ENCODE measurements around the gene TNNC2. TPM values are rescaled to one million over a fixed set of nuclear protein-coding genes. Genes with fewer than 3 reads are reported as not detected.

Gene TNNC2
- polyA plus RNA-seq, 1 donor from 2014 or later: 3.8 TPM

GRCh38 chr20:45835825-45836224 lies 8.7 kb upstream of the TNNC2 start:
- Histone ChIP-seq H3K4me3 (ENCODE audit: low read length) (no peak overlapping the region), H2AFZ (ENCODE audit: low read depth, low read length) (no peak overlapping the region), H3K36me3 (ENCODE audit: insufficient read depth, low read length) (no peaks in the 10 kb centered on the region), H4K20me1 (ENCODE audit: insufficient read depth) (no peaks in the 10 kb centered on the region), H3F3A (ENCODE audit: insufficient read depth, low read length, poor library complexity, severe bottlenecking) (no peaks in the 10 kb centered on the region), H3K9me3 (ENCODE audit: low read length) (no peaks in the 10 kb centered on the region), H3K79me2 (replicated peaks; ENCODE audit: insufficient read depth, low read length) (no peaks in the 10 kb centered on the region), H3K27me3 (ENCODE audit: insufficient read depth, low read depth, low read length) (no peaks in the 10 kb centered on the region), H3K9ac (ENCODE audit: low read length) (no peak overlapping the region), H3K9me2 (ENCODE audit: insufficient read depth, low read length) (no peaks in the 10 kb centered on the region), H3K27ac (ENCODE audit: low read length) (no peak overlapping the region), H3K4me2 (ENCODE audit: low read length) (no peak overlapping the region)
- no peak for TF ChIP-seq EZH2 (IDR thresholded peaks at IDR 0.05; ENCODE audit: borderline replicate concordance, insufficient read depth, low read length, poor library complexity, severe bottlenecking)
- TF ChIP-seq RAD21 (conservative IDR thresholded peaks at IDR 0.05): no peak

- Histone ChIP-seq H3K27ac (ENCODE audit: low read length) (no peak overlapping the region), H3K36me3 (ENCODE audit: insufficient read depth, low read length) (no peaks in the 10 kb centered on the region), H4K20me1 (ENCODE audit: insufficient read depth) (no peaks in the 10 kb centered on the region), H3K4me2 (ENCODE audit: low read length) (no peak overlapping the region), H3K4me3 (ENCODE audit: low read length) (no peak overlapping the region), H3K9me2 (ENCODE audit: insufficient read depth, low read length) (no peaks in the 10 kb centered on the region), H3K9ac (ENCODE audit: low read length) (no peak overlapping the region), H3K79me2 (replicated peaks; ENCODE audit: insufficient read depth, low read length) (no peaks in the 10 kb centered on the region), H3F3A (ENCODE audit: insufficient read depth, low read length, poor library complexity, severe bottlenecking) (no peaks in the 10 kb centered on the region), H2AFZ (ENCODE audit: low read depth, low read length) (no peak overlapping the region), H3K27me3 (ENCODE audit: insufficient read depth, low read depth, low read length) (no peaks in the 10 kb centered on the region), H3K9me3 (ENCODE audit: low read length) (no peaks in the 10 kb centered on the region)
- TF ChIP-seq POLR2AphosphoS5 (IDR thresholded peaks at IDR 0.05) (no peak), EP300 (conservative IDR thresholded peaks at IDR 0.05; ENCODE audit: poor library complexity, severe bottlenecking) (no peak), RAD21 (conservative IDR thresholded peaks at IDR 0.05) (no peak), SMC3 (conservative IDR thresholded peaks at IDR 0.05; ENCODE audit: poor library complexity) (no peak), TAF1 (IDR thresholded peaks at IDR 0.05; ENCODE audit: low read depth) (no peak), REST (IDR thresholded peaks at IDR 0.05; ENCODE audit: borderline replicate concordance) (no peak), CTCF (IDR thresholded peaks at IDR 0.05; ENCODE audit: poor library complexity, severe bottlenecking) (no peak), EZH2 (IDR thresholded peaks at IDR 0.05; ENCODE audit: borderline replicate concordance, insufficient read depth, low read length, poor library complexity, severe bottlenecking) (no peak), MXI1 (conservative IDR thresholded peaks at IDR 0.05; ENCODE audit: poor library complexity, severe bottlenecking) (no peak)
Measured at GRCh38 chr20:45835329-45835765, 8.2 kb upstream of the TNNC2 start.

GRCh38 chr20:45834797-45835161 lies 7.7 kb upstream of the TNNC2 start:
- no peaks in the 10 kb centered on the region for H3K79me2 ChIP-seq (replicated peaks; ENCODE audit: insufficient read depth, low read length)
- H2AFZ ChIP-seq (ENCODE audit: low read depth, low read length): no peak overlapping the region
- no peak overlapping the region for H3K4me2 ChIP-seq (ENCODE audit: low read length)
- H3K27me3 ChIP-seq (ENCODE audit: insufficient read depth, low read depth, low read length): no peaks in the 10 kb centered on the region
- no peaks in the 10 kb centered on the region for H3F3A ChIP-seq (ENCODE audit: insufficient read depth, low read length, poor library complexity, severe bottlenecking)
- H3K27ac ChIP-seq (ENCODE audit: low read length): no peak overlapping the region
- H3K9me3 ChIP-seq (ENCODE audit: low read length): no peaks in the 10 kb centered on the region
- no peaks in the 10 kb centered on the region for H4K20me1 ChIP-seq (ENCODE audit: insufficient read depth)
- H3K4me3 ChIP-seq (ENCODE audit: low read length): peak overlapping the region; percentile 76
- TF ChIP-seq EP300 (conservative IDR thresholded peaks at IDR 0.05; ENCODE audit: poor library complexity, severe bottlenecking) (no peak), CTCF (IDR thresholded peaks at IDR 0.05; ENCODE audit: poor library complexity, severe bottlenecking) (no peak), RAD21 (conservative IDR thresholded peaks at IDR 0.05) (no peak), EZH2 (IDR thresholded peaks at IDR 0.05; ENCODE audit: borderline replicate concordance, insufficient read depth, low read length, poor library complexity, severe bottlenecking) (no peak), MXI1 (conservative IDR thresholded peaks at IDR 0.05; ENCODE audit: poor library complexity, severe bottlenecking) (no peak), SMC3 (conservative IDR thresholded peaks at IDR 0.05; ENCODE audit: poor library complexity) (no peak), TAF1 (IDR thresholded peaks at IDR 0.05; ENCODE audit: low read depth) (no peak), REST (IDR thresholded peaks at IDR 0.05; ENCODE audit: borderline replicate concordance) (no peak), POLR2AphosphoS5 (IDR thresholded peaks at IDR 0.05) (no peak)
- H3K9ac ChIP-seq (ENCODE audit: low read length): no peak overlapping the region
- H3K9me2 ChIP-seq (ENCODE audit: insufficient read depth, low read length): no peaks in the 10 kb centered on the region
- H3K36me3 ChIP-seq (ENCODE audit: insufficient read depth, low read length): no peaks in the 10 kb centered on the region

Measured in neural cell (in vitro differentiated cells).